IPS DF 4.7 (cell line): Measurements from ENCODE around the gene BMPR2.
A peak's percentile ranks its signal among the peaks of the same experiment; 100 is the strongest.

Experiments
- DNase-seq: peaks from one replicate; pipeline ENCODE4 v3.0.0-alpha.2; 2013; ENCODE audit warnings: low spot score; ENCODE audit errors: extremely low read depth

Gene BMPR2

DNA sequence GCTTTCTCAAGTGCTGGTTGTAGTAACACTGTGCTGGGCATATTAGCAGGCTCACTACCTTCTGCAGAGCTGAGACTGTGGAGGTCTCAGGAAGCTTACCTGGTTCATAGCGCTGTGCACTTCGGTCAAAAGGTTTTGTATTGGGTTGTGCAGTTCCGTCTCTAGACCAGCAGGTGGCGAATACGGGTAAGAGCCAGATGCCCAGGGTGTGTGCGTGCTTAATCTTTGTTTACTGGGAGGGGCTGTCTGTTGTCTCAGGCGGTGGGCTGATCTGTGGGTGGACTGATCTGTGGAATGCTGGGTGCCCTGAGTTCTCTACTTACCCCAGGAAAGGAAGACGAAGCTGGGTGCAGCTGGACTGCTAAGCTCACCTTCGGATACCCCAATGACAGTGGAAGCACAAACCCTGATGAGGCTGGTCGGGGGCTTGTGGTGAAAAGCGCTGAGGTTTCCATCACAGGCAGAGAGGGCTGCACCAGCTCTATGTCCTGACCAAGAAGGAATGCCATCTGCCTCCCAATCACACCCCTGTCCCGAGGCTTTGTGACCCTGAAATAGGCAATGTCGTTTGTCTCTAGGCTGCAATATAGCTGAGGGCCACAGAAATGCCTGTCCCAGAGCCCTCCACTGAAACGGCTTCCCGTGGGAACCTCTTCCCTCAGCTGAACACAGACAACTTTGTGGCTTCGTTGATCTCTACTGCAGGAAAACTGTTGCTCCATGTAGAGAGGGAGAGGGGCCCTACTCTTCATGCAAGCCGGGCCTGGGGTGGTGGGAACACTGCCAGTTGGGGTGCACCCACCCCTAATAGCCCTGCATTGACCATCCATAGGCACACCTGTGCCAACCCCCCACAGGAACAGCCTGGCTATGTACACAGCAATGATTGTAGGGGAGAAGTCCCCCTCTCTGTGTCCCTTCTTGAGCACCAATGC, 212.8 kb downstream of the BMPR2 start:
- DNase-seq: peak; percentile 58

GRCh38 chr2:202589582-202589949, 213.4 kb downstream of the BMPR2 start:
- no peak for DNase-seq

- no peak for DNase-seq
Observed at GRCh38 chr2:202592566-202592965, 216.4 kb downstream of the BMPR2 start.

DNA sequence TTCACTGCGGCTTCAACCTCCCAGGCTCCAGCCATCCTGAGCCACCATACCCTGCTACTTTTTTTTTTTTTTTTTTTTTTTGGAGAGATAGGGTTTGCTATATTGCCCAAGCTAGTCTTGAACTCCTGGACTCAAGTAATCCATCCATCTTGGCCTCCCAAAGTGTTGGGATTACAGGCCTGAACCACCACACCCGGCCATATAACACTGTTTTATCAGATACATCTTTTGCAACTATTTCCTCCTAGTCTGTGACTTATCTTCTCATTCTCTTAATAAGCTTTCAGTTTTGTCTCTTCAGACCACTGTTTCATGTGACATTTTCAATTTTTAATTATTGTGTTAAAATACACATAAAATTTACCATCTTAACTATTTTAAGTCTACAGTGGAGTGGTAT, 223.0 kb downstream of the BMPR2 start:
- DNase-seq: no peak

- no peak for DNase-seq
Observed at GRCh38 chr2:202599911-202600310, 223.8 kb downstream of the BMPR2 start.

GRCh38 chr2:202604699-202605098, 228.6 kb downstream of the BMPR2 start:
- no peak for DNase-seq

DNA sequence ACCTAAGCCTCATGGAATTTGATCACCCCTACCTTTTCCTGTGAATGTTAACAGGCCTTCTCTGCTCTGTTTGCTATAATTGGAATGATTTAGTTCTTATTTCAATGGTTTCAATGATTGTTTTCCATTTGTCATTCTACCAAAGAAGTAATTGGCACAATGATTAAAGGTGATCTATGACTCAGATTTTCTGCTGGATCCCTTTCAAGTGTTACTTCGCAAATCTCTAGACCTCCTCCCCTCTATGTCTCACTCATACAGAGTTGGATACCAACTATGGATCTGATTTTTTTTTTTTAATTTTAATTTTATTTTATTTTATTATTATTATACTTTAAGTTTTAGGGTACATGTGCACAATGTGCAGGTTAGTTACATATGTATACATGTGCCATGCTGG, 229.0 kb downstream of the BMPR2 start:
- DNase-seq: no peak

DNA sequence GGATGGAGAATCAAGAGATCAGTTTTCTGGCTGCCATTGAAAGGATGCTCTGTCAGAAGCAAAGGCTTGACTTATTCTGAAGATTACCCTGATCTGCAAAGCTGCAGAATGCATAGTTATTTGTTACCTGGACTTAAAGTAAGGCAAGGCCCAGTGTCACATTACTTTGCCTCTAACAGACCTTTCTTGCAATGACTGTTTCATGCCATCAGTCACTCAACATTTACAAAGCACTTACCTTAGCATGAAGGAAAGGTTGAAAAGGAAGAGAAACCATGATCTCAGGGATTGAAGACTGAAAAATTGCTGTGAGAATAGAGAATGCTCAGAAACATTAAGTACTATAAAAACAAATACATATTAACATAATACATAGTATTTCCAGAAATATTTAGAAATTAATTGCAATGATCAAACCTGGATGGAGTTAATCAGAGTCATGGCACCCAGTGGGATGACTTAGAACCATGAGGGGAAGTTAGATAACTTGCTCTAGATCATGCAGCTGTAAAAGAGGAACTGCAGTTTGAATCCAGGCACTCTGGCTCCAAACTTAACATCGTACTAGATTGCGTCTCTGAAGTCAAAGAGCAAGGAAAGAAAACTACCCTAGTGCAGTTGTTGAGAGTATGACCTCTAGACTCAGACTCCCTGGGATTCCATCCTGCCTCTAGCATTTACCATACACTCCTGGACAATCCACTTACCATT, 232.2 kb downstream of the BMPR2 start:
- DNase-seq: no peak

DNA sequence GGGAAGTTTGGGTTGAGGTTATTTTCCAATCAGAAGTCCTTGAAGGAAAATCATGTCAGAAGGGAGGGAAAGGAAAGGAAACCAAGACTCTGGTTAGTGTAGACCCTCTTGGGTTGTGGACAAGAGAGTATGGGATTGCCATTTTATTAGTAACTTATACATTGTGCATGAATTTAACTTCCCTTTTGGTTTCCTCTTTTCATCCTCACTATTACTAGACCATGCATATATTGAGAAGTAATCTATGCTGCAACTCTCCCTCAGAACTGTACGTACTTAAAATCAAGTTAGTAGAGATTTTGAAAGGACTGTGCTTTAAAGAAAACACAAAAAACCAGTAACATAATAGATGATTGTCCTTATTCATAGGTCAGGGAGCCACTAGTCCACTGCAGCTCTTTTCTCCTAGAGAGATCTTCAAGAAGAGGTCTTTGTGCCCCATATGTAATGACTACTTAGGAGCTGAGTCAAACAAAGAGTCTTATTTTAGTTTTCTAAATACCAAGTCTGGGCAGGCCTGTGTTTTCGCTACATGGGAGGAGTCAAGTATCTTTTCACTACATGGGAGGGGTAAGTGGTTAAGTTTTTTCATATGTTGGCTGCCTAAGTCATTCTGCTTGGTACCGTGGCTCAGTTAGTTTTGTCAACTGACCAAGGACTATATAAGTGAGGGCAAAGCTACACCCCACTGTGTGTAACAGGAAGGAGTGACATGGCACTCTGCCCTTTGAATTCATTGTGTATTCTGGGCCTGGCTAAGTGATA, 233.4 kb downstream of the BMPR2 start:
- no peak for DNase-seq

GRCh38 chr2:202610380-202610779, 234.3 kb downstream of the BMPR2 start:
- DNase-seq: no peak

GRCh38 chr2:202612145-202612544, 236.0 kb downstream of the BMPR2 start:
- no peak for DNase-seq

- DNase-seq: no peak
Observed at GRCh38 chr2:202613479-202613878, 237.4 kb downstream of the BMPR2 start.
